ENCODE measurements around the gene RBM44. TPM values are rescaled to one million over a fixed set of nuclear protein-coding genes. Genes with fewer than 3 reads are reported as not detected.
"Not testable (repeated sequence)": the region's sequence is repeated elsewhere in the genome, so short reads cannot be mapped to it uniquely, and the experiment has no call there.

RBM44 gene
- total RNA-seq, 1 donor from 2014 or later = 0.50 TPM

DNA sequence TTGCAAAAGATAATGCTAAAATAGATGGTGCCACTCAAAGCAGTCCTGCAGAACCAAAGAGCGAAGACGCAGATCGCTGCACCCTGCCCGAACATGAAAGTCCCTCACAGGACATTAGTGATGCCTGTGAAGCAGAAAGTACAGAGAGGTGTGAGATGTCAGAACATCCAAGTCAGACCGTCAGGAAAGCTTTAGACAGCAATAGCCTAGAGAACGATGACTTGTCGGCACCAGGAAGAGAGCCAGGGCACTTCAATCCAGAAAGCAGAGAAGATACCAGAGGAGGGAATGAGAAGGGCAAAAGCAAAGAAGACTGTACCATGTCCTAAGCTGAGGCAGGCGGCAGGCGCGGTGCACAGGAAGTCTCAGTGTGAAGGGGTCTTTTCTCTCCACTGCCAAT lies 34.8 kb upstream of the RBM44 start:
- H3K27ac Mint-ChIP-seq (ENCODE audit: unreplicated experiment) = no peak overlapping the region
- no peak overlapping the region for H3K4me3 Mint-ChIP-seq (ENCODE audit: unreplicated experiment)
- TF ChIP-seq CTCF (IDR thresholded peaks at IDR 0.05) = no peak
- peaks cover 13% of the 10 kb centered on the region for H3K4me1 Mint-ChIP-seq (ENCODE audit: low read depth)
- H3K36me3 Mint-ChIP-seq (ENCODE audit: low read depth) = peaks cover 32% of the 10 kb centered on the region
- no peaks in the 10 kb centered on the region for H3K27me3 Mint-ChIP-seq (ENCODE audit: low read depth)
- H3K9me3 Mint-ChIP-seq (ENCODE audit: low read depth) = no peaks in the 10 kb centered on the region
- DNase-seq (ENCODE audit: low spot score) = no peak

- H3K27me3 Mint-ChIP-seq (ENCODE audit: low read depth); H3K4me3 Mint-ChIP-seq (ENCODE audit: unreplicated experiment); DNase-seq (ENCODE audit: low spot score); H3K9me3 Mint-ChIP-seq (ENCODE audit: low read depth): not testable (repeated sequence)
- Mint-ChIP-seq H3K27ac (ENCODE audit: unreplicated experiment) (peak overlapping the region; percentile 36), H3K36me3 (ENCODE audit: low read depth) (peaks cover 34% of the 10 kb centered on the region), H3K4me1 (ENCODE audit: low read depth) (peaks cover 13% of the 10 kb centered on the region)
Observed at GRCh38 chr2:237765122-237765521, 33.5 kb upstream of the RBM44 start.

DNA sequence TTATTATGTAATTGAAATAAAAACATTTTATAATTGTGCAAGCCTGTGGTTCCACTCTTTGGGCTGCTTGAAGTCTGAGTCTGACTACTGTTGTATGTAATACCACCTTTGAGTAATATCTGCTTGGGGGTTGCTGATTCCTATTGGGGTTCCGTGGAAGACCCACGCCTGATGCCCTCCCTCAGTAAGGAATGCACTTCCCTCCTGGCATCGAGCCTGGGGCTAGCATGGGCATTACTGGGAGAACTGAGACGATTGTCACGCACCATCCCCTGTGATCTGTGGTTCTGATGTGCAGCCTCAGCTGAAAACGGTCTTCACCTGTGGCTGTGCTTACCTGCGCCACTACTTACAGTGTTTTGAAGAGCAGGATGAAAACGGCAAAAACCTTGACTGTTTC lies 32.7 kb upstream of the RBM44 start:
- no peak for TF ChIP-seq CTCF (IDR thresholded peaks at IDR 0.05)
- H3K9me3 Mint-ChIP-seq (ENCODE audit: low read depth) = no peaks in the 10 kb centered on the region
- no peak overlapping the region for H3K4me3 Mint-ChIP-seq (ENCODE audit: unreplicated experiment)
- peak overlapping the region; percentile 95 for H3K27ac Mint-ChIP-seq (ENCODE audit: unreplicated experiment)
- H3K4me1 Mint-ChIP-seq (ENCODE audit: low read depth) = peaks cover 13% of the 10 kb centered on the region
- DNase-seq (ENCODE audit: low spot score) = no peak
- peaks cover 32% of the 10 kb centered on the region for H3K36me3 Mint-ChIP-seq (ENCODE audit: low read depth)
- H3K27me3 Mint-ChIP-seq (ENCODE audit: low read depth) = no peaks in the 10 kb centered on the region

DNA sequence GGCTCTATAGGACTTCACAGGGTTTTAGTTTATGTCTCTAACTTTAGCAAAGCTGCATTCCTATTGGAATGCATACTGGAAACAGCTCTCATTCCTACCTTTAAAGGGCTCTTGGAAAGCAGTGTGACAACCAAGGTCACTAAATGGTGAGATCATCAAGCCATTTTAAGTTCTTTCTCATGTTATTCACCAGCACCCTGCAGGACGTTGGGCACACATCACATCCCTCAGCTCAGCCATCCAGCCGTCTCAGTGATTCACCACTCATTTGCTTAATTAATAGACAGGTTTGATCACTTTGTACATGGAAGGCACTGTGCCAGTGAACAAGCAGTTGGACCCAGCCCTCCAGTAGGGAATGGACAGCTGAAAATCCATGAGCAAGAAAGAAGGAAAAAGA lies 32.2 kb upstream of the RBM44 start:
- no peak for DNase-seq (ENCODE audit: low spot score)
- peaks cover 33% of the 10 kb centered on the region for H3K36me3 Mint-ChIP-seq (ENCODE audit: low read depth)
- H3K27me3 Mint-ChIP-seq (ENCODE audit: low read depth) = no peaks in the 10 kb centered on the region
- peak overlapping the region; percentile 95 for H3K27ac Mint-ChIP-seq (ENCODE audit: unreplicated experiment)
- H3K4me1 Mint-ChIP-seq (ENCODE audit: low read depth) = peaks cover 13% of the 10 kb centered on the region
- no peaks in the 10 kb centered on the region for H3K9me3 Mint-ChIP-seq (ENCODE audit: low read depth)
- TF ChIP-seq CTCF (IDR thresholded peaks at IDR 0.05) = no peak
- H3K4me3 Mint-ChIP-seq (ENCODE audit: unreplicated experiment) = no peak overlapping the region

- no peak for TF ChIP-seq CTCF (IDR thresholded peaks at IDR 0.05)
- Mint-ChIP-seq H3K27me3 (ENCODE audit: low read depth) (no peaks in the 10 kb centered on the region), H3K4me3 (ENCODE audit: unreplicated experiment) (no peak overlapping the region), H3K36me3 (ENCODE audit: low read depth) (peaks cover 30% of the 10 kb centered on the region), H3K4me1 (ENCODE audit: low read depth) (peaks cover 9% of the 10 kb centered on the region), H3K27ac (ENCODE audit: unreplicated experiment) (no peak overlapping the region), H3K9me3 (ENCODE audit: low read depth) (no peaks in the 10 kb centered on the region)
- DNase-seq (ENCODE audit: low spot score) = no peak
Observed at GRCh38 chr2:237772513-237772912, 26.1 kb upstream of the RBM44 start.

DNA sequence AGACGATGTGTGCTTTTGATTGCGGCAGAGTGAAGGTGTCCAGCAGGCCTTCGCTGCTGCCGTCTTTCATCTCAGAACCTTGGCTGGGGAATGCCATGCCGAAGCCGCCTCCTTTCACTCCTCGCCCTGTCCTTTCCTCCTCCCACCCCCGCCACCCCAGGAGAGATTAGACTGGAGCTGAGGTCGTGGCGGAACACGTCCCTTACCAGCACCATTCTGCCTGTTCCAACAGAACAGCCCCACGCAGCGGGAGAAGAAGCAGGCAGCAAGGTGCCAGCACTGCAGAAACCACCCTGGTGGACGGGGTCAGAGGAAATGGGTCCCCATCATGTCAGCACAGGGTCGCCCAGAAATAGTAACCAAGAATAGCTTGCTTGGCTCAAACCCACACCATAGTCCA lies 24.8 kb upstream of the RBM44 start:
- TF ChIP-seq CTCF (IDR thresholded peaks at IDR 0.05) = no peak
- Mint-ChIP-seq H3K27ac (ENCODE audit: unreplicated experiment) (no peak overlapping the region), H3K4me3 (ENCODE audit: unreplicated experiment) (no peak overlapping the region), H3K4me1 (ENCODE audit: low read depth) (peaks cover 9% of the 10 kb centered on the region), H3K36me3 (ENCODE audit: low read depth) (peaks cover 38% of the 10 kb centered on the region), H3K27me3 (ENCODE audit: low read depth) (no peaks in the 10 kb centered on the region), H3K9me3 (ENCODE audit: low read depth) (no peaks in the 10 kb centered on the region)
- DNase-seq (ENCODE audit: low spot score) = no peak
